ENCODE results near the gene ARHGAP4. TPM values are rescaled to one million over a fixed set of nuclear protein-coding genes. Genes with fewer than 3 reads are reported as not detected.

ARHGAP4 gene
- 199 TPM for total RNA-seq

GRCh38 chrX:153925739-153926551 is at the start of gene ARHGAP4:
TSS of gene ARHGAP4 (minus strand) at chrX:153926264. CDS start at chrX:153926202, 62 bp downstream.
- no peaks in the 10 kb centered on the region for H3K27me3 ChIP-seq (ENCODE audit: insufficient read depth, low read length)
- H3K4me1 ChIP-seq (ENCODE audit: insufficient read depth, low read length): peaks cover 54% of the 10 kb centered on the region
- no peaks in the 10 kb centered on the region for H3K9me3 ChIP-seq (ENCODE audit: low read depth, low read length)
- peak within 1 kb of the TSS; percentile 67 for H3K4me3 ChIP-seq (ENCODE audit: low read length)

- no peak overlapping the region for H3K4me3 ChIP-seq (ENCODE audit: low read length)
- H3K9me3 ChIP-seq (ENCODE audit: low read depth, low read length): no peaks in the 10 kb centered on the region
- H3K4me1 ChIP-seq (ENCODE audit: insufficient read depth, low read length): peaks cover 22% of the 10 kb centered on the region
- H3K27me3 ChIP-seq (ENCODE audit: insufficient read depth, low read length): no peaks in the 10 kb centered on the region
These were observed 48.7 kb upstream of the ARHGAP4 start for GRCh38 chrX:153974726-153975286.

GRCh38 chrX:153974003-153974725 is 48.1 kb upstream of the ARHGAP4 start:
- H3K4me1 ChIP-seq (ENCODE audit: insufficient read depth, low read length): peaks cover 28% of the 10 kb centered on the region
- H3K9me3 ChIP-seq (ENCODE audit: low read depth, low read length): no peaks in the 10 kb centered on the region
- no peaks in the 10 kb centered on the region for H3K27me3 ChIP-seq (ENCODE audit: insufficient read depth, low read length)
- H3K4me3 ChIP-seq (ENCODE audit: low read length): no peak overlapping the region

GRCh38 chrX:153973127-153974002 is 47.3 kb upstream of the ARHGAP4 start:
- Histone ChIP-seq H3K27me3 (ENCODE audit: insufficient read depth, low read length) (no peaks in the 10 kb centered on the region), H3K4me1 (ENCODE audit: insufficient read depth, low read length) (peaks cover 36% of the 10 kb centered on the region), H3K4me3 (ENCODE audit: low read length) (peak overlapping the region; percentile 90), H3K9me3 (ENCODE audit: low read depth, low read length) (no peaks in the 10 kb centered on the region)

- Histone ChIP-seq H3K27me3 (ENCODE audit: insufficient read depth, low read length) (no peaks in the 10 kb centered on the region), H3K4me3 (ENCODE audit: low read length) (peak within 1 kb of the TSS; percentile 90), H3K4me1 (ENCODE audit: insufficient read depth, low read length) (peaks cover 45% of the 10 kb centered on the region), H3K9me3 (ENCODE audit: low read depth, low read length) (no peaks in the 10 kb centered on the region)
These were observed 46.5 kb upstream of the ARHGAP4 start, which contains the start of gene TMEM187 for GRCh38 chrX:153972368-153973126. TSS of gene TMEM187 (plus strand) at chrX:153972754. CDS start at chrX:153982063, 9,309 bp downstream.

GRCh38 chrX:153971450-153972367 is 45.6 kb upstream of the ARHGAP4 start, which contains the start of gene HCFC1:
TSS of gene HCFC1 (minus strand) at chrX:153971818. CDS start at chrX:153970840, 978 bp downstream.
- Histone ChIP-seq H3K27me3 (ENCODE audit: insufficient read depth, low read length) (no peaks in the 10 kb centered on the region), H3K4me1 (ENCODE audit: insufficient read depth, low read length) (peaks cover 53% of the 10 kb centered on the region), H3K4me3 (ENCODE audit: low read length) (peak within 1 kb of the TSS; percentile 90)

GRCh38 chrX:153971124-153971449 is 45.0 kb upstream of the ARHGAP4 start:
- peak overlapping the region; percentile 90 for H3K4me3 ChIP-seq (ENCODE audit: low read length)
- no peaks in the 10 kb centered on the region for H3K9me3 ChIP-seq (ENCODE audit: low read depth, low read length)
- H3K27me3 ChIP-seq (ENCODE audit: insufficient read depth, low read length): no peaks in the 10 kb centered on the region
- H3K4me1 ChIP-seq (ENCODE audit: insufficient read depth, low read length): peaks cover 59% of the 10 kb centered on the region

More at GRCh38 chrX:153971450-153972367, 45.6 kb upstream of the ARHGAP4 start, which contains the start of gene HCFC1:
- H3K9me3 ChIP-seq (ENCODE audit: low read depth, low read length): no peaks in the 10 kb centered on the region

- H3K9me3 ChIP-seq (ENCODE audit: low read depth, low read length): no peaks in the 10 kb centered on the region
- H3K27me3 ChIP-seq (ENCODE audit: insufficient read depth, low read length): no peaks in the 10 kb centered on the region
- H3K4me3 ChIP-seq (ENCODE audit: low read length): peak overlapping the region; percentile 90
- H3K4me1 ChIP-seq (ENCODE audit: insufficient read depth, low read length): peaks cover 65% of the 10 kb centered on the region
These were observed 44.5 kb upstream of the ARHGAP4 start for GRCh38 chrX:153970357-153971123.

- Histone ChIP-seq H3K4me3 (ENCODE audit: low read length) (peak overlapping the region; percentile 90), H3K9me3 (ENCODE audit: low read depth, low read length) (no peaks in the 10 kb centered on the region), H3K27me3 (ENCODE audit: insufficient read depth, low read length) (no peaks in the 10 kb centered on the region), H3K4me1 (ENCODE audit: insufficient read depth, low read length) (peaks cover 63% of the 10 kb centered on the region)
These were observed 43.9 kb upstream of the ARHGAP4 start for GRCh38 chrX:153969904-153970356.

GRCh38 chrX:153969125-153969903 is 43.2 kb upstream of the ARHGAP4 start:
- no peaks in the 10 kb centered on the region for H3K9me3 ChIP-seq (ENCODE audit: low read depth, low read length)
- peaks cover 57% of the 10 kb centered on the region for H3K4me1 ChIP-seq (ENCODE audit: insufficient read depth, low read length)
- no peaks in the 10 kb centered on the region for H3K27me3 ChIP-seq (ENCODE audit: insufficient read depth, low read length)
- peak overlapping the region; percentile 90 for H3K4me3 ChIP-seq (ENCODE audit: low read length)

- no peaks in the 10 kb centered on the region for H3K27me3 ChIP-seq (ENCODE audit: insufficient read depth, low read length)
- no peaks in the 10 kb centered on the region for H3K9me3 ChIP-seq (ENCODE audit: low read depth, low read length)
- H3K4me3 ChIP-seq (ENCODE audit: low read length): peak overlapping the region; percentile 90
- H3K4me1 ChIP-seq (ENCODE audit: insufficient read depth, low read length): peaks cover 51% of the 10 kb centered on the region
These were observed 42.7 kb upstream of the ARHGAP4 start for GRCh38 chrX:153968754-153969124.

GRCh38 chrX:153968255-153968654 is 42.2 kb upstream of the ARHGAP4 start:
- peak overlapping the region; percentile 90 for H3K4me3 ChIP-seq (ENCODE audit: low read length)
- no peaks in the 10 kb centered on the region for H3K27me3 ChIP-seq (ENCODE audit: insufficient read depth, low read length)
- peaks cover 46% of the 10 kb centered on the region for H3K4me1 ChIP-seq (ENCODE audit: insufficient read depth, low read length)
- no peaks in the 10 kb centered on the region for H3K9me3 ChIP-seq (ENCODE audit: low read depth, low read length)
